Iris pigment epithelial cell (primary cell): ENCODE results near the gene KRT72.

Experiments used
- DNase-seq: peaks from one replicate; pipeline ENCODE4 v3.0.0-alpha.2; 2011; ENCODE audit warnings: low read depth

Gene KRT72

DNA sequence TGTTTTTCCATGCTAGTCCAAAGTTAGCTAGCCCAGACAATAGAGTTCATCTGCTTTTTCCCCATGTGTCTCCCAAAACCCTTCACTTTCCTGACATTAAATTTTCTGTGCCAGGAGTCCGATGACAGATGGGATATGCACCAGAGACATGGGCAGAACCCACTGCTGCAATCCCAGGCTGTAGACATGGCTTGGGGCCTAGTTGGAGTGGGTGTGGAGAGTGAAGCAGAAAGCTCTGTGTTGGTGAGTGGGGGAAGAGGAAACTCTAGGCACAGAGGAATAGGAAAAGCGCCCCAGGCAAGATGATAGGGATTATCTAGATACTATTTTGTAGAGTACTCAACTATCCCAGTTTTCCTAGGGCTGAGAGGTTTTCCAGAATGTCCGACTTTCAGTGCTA is 22.8 kb downstream of the KRT72 start:
- DNase-seq, result no peak

DNA sequence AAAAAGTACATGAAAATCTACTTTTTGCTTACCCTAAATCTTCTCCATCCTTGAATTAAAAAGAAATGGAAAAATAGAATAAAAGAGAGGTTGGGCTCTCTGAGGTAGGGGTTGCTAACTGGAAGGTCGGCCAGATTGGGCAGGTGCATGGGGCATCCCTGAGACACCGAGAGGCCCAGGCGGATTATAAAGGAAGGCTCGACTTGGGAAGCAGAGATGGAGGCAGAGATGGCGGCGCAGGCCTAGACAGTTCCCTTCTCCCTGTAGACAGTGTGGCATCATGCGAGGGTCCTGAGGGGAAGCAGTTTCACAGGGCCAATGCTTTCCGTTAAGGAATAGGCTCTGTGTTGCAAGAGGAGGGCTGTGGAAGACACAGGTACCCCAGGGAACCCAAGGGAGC is 23.9 kb downstream of the KRT72 start:
- no peak for DNase-seq

DNA sequence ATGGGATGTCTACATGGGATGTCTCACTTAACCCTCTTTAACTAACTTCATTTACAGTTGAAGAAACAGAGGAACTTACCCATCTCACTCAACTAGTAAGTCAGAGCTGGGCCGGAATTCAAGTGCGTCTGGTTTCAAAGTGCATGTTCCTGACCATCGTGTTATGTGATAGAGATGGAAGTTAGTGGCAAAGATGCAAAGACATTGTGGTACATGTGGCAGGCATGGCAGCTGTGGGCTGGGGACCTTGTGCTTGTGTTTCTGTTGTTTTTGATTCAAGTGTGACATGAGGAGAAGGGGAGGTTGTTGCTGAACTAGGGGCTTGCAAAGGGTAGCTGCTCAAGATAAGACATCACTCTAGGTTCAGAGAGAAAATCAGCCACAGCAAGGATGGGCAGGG is 25.3 kb downstream of the KRT72 start:
- DNase-seq, result no peak

DNA sequence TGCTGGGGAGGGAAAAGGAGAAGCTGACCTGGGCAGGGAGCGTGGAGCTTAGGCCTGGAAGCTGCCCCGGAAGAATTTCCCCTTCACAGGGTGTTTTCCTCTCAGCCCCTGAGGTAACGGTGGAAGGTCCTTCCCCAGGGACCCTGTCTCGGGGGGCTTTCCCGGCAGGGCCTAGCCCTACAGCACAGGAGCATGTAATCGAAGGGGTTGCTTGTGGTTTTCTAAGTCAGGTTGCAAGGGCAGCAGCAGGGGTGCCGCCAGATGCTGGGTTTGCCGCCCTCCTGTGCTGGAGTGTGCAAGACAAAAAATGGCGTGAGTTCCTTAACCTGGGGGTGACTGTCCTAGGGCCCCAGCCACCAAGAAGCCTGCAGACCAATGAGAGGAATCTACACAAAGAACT is 26.0 kb downstream of the KRT72 start:
- no peak for DNase-seq

DNA sequence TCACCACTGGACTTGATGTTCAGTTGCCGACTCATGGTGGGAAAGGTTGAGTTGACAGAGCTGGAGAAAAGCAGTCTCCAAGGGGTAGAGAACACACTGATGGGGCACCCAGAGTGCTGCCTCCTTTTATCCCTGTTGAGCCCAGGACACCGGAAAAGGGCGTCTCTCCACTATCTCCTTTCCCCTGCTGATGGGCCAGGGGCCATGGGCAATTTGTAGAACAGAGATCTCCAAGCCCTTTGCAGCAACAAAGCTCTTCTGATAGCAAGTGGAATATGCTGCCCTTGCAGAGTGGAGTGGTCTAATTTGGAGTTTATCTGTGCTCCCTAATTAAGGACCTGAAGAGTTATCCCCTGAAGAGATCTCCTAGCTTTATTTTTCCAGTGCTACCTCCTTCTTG is 27.5 kb downstream of the KRT72 start, which contains the start of gene KRT74:
Gene KRT74 (minus strand): TSS at position 101 of the 400 bp plus-strand sequence. CDS start 66 bp downstream, at position 35.
- DNase-seq, result no peak

DNA sequence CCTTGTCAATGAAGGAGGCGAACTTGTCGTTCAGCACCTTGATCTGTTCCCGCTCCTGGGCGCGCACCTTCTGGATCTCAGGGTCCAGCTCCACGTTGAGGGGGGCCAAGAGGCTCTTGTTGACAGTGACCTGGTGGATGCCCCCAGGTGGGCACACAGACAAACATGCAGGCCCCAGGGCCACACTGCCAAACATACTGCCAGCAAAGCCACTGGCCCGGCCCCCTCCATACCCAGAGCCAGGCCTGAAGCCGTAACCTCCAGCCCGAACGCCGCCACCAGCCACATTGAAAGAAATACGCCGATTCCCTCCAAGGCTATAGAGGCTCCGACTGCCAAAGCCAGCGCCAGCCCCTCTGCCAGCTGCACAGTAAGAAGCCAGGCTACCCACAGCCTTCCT is 28.0 kb downstream of the KRT72 start:
- no peak for DNase-seq

DNA sequence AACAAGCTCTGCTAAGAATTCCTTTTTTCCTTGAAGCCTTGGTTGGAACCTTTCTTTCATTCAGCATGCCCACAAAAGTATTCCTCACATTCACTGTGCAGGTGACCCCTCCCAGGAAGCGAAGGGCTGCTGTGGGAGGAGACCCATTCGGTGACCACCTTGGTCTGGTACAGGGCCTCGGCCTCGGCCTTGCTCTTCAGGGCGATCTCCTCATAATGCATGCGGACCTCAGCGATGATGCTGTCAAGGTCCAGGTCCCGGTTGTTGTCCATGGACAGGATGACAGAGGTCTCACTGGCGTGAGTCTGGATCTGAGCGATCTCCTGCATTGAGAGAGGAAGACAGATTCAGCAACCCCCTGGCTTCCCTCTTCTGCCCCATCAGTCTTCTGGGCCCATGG is 30.8 kb downstream of the KRT72 start:
- DNase-seq, result no peak

DNA sequence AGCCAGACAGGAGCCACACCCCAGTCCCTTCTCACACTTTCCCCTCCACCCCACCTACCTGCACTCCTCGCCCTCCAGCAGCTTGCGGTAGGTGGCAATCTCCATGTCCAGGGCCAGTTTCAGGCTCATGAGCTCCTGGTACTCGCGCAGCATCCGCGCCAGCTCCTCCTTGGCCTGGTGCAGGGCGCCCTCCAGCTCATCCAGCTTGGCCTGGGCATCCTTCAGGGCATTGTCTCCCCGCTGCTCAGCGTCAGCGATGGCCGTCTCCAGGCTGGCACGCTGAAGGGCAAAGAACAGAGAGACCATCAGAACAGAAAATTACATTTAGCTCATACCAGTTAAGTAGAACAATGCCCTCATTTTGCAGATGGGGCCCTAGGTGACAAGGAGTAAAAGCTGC is 33.2 kb downstream of the KRT72 start:
- DNase-seq, result no peak

DNA sequence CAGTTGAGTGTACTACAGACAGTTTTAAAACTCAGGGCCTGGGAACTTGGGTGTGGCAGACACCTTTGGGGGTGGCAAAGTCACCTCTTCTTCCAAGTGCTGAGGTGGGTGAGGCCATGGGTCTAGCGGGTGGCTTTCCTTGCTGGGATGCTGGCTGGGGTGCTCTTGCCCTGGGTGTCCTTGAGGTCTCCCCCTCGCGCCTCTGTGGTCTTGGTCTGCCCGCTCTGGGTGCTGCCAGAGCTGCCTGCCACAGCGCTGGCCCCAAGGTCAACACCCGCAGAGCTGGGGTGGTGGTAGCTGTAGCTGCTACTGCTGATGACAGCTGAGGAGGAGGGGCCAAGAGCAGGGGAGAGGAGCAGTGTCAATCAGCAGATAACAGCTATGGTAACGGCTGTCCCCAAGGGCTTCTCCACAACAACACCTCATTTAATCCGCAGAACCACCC is 34.4 kb downstream of the KRT72 start:
- DNase-seq, result no peak

DNA sequence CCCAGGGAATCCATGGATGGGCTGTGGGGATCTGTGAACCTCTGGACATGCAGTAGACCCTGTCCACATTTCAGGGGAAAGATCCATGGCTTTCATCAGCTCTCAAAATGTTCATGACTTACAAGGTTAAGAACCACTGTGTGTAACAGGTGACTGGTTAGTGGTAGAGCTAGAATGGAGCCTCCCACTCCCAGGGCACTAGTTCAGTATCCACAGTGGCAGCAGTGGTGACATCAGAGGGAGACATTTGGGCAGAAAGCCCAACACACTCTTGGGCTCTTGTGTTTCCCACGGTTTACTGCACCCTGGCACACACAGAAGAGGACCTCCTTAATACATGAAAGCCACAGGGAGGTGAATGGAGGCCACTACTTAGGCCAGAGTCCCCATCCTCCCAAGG is 36.7 kb downstream of the KRT72 start:
- no peak for DNase-seq

DNA sequence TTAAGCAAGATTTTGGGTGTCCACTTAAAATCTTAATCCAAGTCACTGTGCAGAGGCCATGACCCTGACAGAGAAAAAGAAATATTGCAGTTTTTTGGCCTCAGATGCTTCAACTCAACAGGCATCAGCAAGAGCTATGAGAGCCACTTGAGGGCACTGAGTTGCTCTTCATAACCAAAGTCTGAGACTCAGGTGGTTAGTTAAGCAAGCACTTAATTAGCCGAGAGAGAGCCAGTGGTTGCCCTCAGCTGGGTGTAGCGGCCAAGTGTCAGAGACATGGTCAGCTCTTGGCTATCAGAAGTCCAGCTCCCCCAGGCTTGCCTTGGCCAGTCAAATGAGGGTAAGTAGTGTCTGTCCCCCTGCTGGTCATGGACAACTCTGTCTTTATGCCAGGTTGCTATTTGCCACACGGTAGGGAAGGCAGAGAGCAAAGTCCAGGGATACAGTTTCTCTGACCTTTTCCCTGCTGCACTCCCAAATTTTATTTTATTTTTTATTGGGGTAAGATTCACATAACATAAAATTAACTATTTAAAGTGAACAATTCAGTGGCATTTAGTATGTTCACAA is 39.3 kb downstream of the KRT72 start:
- peak; percentile 1 for DNase-seq

DNA sequence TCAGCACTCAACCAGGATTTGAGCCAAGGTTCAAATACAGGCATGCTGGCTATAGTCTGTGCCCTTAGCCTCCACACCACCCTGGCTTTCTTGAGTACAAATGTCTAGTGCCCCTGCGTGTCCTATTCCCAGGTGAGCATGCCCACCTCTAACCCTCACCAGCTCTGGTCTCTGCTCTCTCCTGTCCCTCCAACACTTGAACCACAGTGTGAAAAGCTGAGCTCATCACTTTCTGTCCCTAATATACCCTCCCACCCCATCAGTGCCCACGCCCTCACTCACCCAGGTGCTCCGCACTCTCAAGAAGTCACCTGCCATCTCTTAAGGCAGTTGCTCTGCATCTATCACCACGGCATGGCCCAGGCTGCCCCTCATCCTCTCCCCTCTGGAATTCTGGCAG is 41.3 kb downstream of the KRT72 start:
- no peak for DNase-seq

DNA sequence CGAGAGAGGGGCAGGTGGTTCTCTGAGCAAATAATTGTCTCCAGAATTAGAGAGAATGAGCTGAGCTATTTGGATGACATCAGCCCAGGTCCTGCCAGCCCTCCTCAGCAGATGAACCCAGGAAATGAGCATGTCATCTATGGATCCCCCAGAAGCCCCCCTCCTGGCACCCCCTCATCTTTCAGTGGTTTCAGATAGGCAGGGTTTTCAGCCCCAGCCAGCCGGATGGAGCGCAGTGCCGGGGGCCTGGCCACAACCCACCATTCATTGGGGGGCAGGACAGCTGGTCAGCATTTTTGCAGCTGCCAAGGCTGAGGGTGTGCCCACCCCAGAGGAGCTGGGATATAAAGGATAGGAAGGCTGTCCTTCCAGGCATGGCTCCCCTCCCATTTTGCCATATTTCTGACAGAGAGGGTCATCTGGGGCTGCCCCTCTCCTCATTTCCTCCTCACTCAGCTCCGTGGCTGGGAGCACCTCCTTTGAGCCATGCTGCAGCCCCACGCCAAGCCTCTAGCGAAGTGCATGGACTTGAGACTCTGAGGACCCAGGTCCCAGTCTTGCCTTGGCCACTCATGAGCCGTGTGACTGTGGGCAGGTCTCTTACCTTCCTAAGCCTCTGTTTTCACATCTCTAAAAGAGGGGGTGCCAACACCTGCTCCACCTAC is 42.4 kb downstream of the KRT72 start:
- DNase-seq, result no peak

DNA sequence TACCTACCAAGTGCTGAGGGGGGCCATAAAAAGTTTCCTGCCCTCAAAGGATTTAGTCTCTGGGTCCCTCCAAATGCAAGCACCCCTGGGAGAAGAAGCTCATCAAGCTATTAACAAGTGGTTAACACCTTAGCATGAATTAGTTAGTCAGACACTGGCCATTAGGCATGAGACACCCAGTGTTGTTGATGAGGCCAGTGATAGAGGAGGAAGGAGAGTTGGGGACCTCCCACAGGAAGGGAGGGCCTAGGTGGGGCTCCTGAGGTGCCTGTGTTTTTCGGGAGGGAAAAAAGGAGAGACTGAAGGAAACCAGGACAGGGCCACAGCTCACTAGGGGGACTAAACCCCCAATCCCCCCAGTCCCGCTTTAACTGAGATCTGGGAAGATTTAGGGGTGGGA is 43.8 kb downstream of the KRT72 start:
- no peak for DNase-seq

DNA sequence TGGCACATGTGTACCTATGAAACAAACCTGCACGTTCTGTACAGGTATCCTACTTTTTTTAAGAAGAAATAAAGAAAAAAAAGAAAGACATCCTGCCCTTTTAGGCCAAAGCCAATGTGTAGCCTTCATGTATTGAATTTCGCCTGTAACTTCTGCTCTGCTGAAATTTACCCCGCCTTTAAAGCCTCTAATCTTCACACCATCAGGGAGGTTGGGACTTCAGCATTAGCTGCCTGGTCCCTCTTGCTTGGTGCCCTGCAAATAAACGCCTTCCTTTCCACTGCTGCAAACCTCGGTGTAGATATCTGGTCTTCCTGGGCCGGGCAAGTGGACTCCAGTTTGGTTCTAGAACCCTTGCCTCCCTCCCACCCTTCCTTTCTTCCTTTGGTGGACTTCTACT is 45.7 kb downstream of the KRT72 start:
- no peak for DNase-seq

DNA sequence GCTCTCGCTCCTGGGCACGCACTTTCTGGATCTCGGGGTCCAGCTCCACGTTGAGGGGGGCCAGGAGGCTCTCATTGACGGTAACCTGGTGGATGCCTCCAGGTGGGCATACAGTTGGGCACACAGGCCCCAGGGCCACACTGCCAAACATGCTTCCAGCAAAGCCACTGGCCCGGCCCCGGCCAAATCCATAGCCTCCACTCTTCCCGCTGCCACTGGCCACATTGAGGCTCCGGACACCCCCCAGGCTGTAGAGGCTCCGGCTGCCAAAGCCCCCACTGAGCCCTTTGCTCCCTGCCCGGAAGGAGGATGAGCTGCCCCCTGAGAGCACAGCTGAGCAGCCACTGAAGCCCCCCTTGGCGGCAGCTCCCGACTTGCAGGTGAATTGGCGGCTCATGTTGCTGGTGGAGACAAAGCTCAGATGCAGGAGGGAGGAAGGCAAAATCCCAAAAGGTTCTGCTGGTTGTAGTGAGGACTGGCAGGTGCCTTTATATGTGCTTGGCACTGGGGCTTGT is 48.5 kb downstream of the KRT72 start, which contains the start of gene KRT71:
Gene KRT71 (minus strand): TSS at position 465 of the 515 bp plus-strand sequence. CDS start 68 bp downstream, at position 397.
- DNase-seq, result no peak

DNA sequence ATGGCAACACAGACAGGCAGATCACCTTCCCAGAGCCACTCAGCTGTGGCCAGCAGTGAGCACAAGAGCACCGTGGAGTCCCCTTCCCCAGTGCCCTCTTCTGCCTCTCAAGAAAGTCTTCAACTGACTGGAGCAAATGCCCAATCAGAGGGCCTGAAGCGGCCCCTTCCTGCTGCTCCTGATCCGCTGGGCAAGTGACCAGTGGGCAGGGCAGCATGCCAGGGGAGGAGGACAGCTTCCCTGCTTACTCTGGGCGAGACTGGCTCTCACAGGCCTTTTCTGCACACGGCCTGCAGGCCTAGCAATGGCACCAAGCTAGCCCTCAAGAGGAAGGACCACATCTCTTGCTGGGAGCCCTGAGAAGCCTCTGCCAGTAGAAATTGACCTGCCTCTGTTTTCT is 49.2 kb downstream of the KRT72 start:
- DNase-seq, result no peak

DNA sequence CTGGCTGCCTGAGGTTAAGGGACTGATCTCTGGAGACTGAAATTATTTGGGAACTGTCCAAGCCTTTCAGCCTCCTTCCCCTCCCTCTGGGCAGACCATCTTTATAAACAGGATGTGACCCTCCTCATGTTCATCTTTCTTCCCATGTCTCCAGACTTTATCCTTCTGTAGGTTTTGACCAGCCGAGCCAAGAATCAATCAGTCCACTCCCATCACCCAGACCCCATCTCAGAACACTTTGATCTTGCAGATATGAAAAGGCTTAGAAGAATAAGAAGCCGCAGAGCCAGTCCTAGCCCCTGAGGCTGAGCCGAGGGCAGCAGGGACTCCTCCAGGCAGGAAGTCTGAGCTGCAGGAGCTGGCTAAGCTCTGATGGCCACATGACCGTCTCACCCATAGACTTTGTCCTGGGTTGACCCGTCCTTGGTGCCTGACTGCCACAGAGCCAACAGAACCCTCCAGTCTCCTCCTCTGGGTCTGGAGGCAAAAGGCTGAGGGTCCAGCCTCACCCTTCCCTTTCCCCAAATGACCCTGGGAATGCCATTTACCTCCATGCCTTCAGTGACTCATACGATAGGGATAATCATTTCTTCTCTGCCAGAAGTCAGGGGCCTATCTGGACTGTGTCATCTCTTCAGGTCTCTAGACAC is 49.9 kb downstream of the KRT72 start:
- no peak for DNase-seq

DNA sequence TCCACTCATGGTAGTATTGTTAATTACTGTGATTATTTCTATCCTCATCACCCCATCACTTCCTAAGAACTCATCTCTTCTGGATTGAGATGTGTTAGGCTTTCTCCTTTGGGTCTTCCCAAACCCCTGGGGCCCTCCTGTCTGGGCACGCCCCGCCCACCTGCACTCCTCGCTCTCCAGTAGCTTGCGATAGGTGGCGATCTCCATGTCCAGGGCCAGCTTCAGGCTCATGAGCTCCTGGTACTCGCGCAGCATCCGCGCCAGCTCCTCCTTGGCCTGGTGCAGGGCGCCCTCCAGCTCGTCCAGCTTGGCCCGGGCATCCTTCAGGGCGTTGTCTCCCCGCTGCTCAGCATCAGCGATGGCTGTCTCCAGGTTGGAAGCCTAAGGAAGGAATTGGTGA is 55.1 kb downstream of the KRT72 start:
- no peak for DNase-seq

DNA sequence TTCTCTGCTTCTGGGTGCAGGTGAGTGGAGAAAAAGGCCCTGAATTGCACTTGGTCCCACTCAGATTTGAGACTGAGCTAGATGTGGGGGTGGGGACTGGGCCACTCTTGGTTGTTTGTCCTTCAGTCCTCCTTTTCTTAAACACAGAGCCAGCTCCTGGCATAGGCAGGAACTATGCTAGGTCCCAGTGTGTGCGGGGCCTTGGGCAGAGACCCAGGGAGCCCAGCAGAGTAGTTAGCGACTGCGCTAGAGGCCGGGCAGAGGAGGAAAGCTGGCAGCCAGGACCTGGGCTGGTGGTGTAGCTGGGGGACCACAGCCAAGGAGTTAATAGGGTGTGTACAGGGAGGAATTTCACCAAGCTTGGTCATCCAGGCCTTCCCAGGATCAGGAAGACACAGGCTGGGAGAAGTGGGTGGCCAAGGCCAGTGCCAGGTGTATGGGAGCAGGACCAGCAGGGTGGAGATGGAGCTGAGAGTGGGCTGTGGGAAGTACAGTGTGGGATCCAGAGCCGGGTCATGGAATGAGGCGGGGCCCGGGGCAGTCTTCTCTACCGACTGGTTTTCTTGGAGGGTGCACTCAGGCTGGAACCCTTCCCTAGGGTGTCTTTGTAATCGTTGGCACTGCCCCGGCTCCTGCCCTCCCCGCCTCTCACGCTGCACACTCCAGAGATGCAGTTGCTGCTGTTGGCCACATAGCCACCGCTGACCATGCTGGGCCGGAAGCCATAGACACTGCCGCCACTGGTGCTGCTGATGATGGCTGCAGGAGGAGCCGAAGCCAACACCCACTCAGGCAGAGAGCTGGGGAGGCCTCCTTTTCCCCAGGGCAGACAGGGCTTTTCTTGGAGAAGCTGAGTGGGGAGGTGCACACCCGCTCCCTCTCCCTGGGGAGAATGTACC is 57.0 kb downstream of the KRT72 start:
- DNase-seq, result no peak

DNA sequence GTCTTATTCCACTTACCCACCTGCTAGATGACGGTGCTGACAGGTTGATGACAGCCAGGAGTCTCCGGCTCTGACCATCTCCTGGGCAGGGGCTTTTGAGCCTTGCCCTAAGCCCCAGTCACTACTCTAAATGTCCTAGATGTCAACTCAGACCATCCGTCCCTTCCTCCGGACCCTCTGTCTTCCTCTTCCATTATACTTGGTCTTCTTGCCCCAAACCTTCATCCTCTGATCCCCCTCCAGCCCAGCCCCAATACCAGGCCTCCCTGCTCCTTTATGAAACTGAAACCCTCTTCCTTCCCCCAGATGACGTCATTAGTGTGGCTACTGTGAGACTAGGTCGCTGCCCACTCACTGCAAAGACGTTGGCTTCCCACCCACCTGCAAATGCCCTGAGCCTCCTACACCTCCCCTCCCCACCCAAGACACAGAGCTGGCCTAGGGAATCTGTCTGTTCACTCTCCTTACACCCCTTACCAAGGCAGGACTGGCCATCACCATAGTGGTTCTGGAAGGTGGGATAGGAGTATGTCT is 58.4 kb downstream of the KRT72 start:
- no peak for DNase-seq

DNA sequence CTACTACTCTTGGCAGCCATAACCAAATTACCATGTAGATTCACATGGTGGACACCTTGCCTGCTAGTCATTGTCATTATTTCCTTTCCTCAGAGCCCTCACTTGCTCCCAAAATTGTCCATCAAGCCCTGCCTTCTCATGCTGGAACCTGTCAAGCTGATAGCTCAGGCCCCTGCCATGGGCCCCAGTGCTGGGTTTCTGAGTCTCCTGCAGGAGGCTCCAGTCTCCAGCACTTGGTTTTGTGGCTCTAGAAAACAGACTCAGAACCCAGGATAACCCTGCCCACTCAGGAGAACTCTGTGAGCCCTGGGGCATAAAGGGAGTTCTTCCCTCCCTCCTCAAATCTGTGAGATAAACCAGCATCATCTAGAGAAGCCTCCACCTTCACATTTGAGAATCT is 59.1 kb downstream of the KRT72 start:
- DNase-seq, result no peak
